HG02852 (cell line): ENCODE results near the gene DYDC2.
A peak's percentile ranks its signal among the peaks of the same experiment; 100 is the strongest.

Experiments
- ATAC-seq: cut with Tn5 transposase; IDR thresholded peaks from one replicate; pipeline ENCODE4 v1.9.1; 2021; ENCODE audit warnings: mild to moderate bottlenecking, moderate library complexity; ENCODE audit not compliant: unreplicated experiment

DYDC2 gene

DNA sequence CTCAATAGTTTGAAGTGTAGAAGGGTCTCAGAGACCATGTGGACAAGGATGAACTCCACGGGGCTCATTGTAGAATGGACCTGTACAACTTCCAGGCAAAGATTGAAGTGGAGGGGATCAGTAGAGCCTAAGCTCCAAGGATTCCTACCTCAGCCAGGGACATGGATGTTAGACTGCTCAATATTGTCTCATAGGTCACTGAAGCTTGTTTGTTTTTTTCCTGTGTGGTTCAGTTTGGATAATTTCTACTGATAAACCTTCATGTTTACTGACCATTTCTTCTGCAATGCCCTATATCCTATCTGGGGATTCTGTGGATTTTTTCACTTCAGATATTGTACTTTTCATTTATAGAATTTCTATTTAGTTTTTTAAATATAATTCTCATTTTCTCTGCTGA is 8.9 kb downstream of the DYDC2 start:
- ATAC-seq = no peak

GRCh38 chr10:80371467-80371866 is 14.9 kb downstream of the DYDC2 start:
- ATAC-seq = no peak

DNA sequence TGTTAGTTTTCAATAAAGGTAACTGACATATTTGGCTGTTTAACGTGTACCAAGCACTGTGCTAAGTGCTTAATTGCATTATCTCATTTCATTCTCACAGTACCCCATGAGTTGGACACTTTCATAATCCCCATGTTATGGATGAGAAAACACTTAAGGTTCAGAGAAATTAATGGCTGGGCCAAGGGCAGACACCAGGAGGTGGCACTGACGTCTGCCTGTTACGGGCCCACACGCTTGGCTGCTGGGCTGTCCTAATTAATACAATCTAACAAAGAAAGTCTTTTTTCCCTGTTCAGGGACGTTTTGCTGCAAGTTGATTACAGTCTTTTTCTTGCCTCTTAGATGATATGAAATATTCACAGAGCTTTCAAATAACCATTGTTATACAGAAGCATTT is 16.1 kb downstream of the DYDC2 start:
- ATAC-seq = no peak

DNA sequence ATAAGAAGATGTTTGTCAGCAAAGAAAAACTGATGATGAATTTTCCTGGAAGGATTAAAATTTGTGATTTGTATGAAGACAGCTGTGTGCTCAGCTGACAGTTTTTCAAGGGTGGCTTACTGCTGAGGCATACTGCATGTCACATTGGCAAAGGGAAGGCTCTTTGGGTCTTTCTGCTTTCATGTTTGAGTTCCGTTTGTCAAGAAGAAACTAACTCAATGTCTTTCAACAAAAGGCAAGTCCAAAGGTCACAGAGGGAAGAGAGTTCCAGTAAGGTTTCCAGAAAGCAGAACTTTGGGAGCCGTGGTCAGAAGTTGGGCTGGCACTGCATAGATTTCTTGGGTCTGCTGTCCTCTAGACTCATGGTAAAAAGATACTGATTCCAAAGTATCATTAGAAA is 16.9 kb downstream of the DYDC2 start:
- no peak for ATAC-seq

- no peak for ATAC-seq
Measured at GRCh38 chr10:80379701-80380100, 23.1 kb downstream of the DYDC2 start.

- ATAC-seq = no peak
Measured at GRCh38 chr10:80380185-80380584, 23.6 kb downstream of the DYDC2 start.

DNA sequence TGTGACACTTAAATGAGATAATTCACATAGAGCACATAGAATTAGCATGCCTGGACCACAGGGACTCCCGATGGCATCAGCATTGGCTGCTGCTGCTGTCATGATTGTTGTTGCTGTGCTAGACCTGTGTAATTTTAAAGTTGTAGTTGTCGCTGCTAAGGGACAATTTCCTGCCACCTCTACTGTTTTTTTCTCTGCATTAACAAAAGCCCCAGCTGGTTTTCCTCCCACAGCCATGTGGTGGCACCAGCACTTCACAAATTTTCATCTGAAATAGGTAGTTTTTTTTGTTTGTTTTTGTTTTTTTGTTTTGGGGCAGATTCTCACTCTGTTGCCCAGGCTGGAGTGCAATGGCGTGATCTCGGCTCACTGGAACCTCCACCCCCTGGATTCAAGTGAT is 26.4 kb downstream of the DYDC2 start:
- no peak for ATAC-seq

DNA sequence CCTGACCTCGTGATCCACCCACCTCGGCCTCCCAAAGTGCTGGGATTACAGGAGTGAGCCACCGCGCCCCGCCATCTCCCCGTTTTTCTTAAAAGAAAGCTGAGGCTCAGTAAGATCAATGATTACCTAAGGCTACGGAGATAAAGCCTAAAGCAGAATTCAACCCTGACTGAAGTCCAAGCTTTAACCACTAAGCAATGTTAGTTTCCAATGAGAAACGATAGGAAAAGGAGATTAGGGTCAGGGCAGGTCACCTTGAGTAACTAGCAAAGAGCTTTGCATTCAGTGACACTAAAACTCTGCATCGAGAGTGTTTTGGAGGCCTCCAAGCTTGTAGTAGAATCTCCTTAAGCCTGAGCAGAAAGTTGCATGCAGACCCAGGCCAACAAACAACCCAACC is 34.2 kb downstream of the DYDC2 start:
- no peak for ATAC-seq

GRCh38 chr10:80392250-80392649 is 35.7 kb downstream of the DYDC2 start:
- no peak for ATAC-seq

- ATAC-seq = no peak
Measured at GRCh38 chr10:80394358-80394916, 37.9 kb downstream of the DYDC2 start.

DNA sequence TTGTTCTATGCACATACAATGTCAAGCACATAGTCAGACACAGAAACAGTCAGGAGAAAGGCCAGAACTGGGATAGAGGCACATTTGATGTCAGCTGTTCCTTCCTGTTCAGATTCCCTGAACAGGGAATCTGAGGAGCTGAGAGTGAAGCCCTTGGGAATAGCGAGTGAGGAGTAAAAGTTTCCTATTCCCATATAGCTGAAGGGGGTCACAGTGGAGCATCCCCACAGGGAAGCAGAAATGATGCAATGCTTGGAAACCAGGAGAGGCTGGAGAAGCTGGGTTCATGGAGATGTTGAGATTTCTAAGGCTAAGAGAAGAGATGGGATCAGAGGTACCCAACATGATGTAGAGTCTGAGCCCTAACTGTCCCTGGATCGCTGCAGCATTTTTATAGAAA is 40.4 kb downstream of the DYDC2 start:
- no peak for ATAC-seq

DNA sequence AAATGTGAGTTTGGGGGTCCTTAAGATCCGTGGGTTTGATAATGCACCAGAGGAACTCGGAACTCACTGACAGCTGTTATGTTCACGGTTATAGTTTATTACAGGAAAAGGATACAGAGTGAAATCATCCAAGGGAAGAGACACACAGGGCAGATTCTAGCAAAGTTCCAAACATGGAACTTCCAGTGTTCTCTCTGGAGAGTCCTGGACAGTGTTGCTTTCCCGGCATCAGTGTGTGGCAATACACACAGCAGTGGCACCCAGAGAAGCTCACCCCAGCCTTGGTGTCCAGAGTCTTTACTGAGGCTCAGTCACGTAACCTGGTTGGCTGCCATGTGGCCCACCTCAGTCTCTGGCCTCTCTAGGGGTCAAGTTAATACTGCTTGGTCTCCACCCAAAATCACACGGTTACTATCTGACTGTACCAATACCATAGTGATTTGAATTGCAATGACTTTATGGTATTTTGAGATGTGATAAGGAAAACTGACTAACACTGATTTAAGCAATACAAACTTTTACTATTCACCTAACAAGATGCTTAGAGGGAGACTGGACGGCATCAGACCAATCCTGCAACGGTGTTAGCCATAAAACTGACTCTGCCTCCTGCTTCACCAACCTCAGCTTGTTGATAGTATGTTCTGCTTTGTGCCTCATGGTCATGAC is 43.7 kb downstream of the DYDC2 start:
- no peak for ATAC-seq

- ATAC-seq = no peak
Measured at GRCh38 chr10:80405035-80405434, 48.5 kb downstream of the DYDC2 start.

DNA sequence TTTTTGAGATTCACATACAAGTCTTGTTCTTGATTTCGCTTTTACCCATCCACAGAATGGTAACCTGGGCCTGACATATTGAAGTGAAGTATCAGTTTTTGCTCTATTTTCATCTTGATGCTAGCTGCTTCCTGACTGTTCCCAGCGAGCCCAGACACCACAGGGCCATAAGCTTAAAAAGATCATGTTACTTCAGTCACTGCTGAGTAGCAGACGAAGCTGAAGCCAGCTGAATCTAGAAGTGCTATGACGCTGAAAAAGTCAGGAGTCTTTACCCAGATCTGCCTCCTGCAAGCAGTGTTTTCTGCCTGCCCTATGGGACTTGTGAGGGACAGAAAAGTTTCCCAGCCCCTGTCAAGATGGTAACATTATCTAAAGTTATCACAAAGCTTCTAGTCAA is 49.0 kb downstream of the DYDC2 start:
- no peak for ATAC-seq

- no peak for ATAC-seq
Measured at GRCh38 chr10:80406204-80406603, 49.6 kb downstream of the DYDC2 start.

- peak; percentile 26 for ATAC-seq
Measured at GRCh38 chr10:80407812-80408241, 51.2 kb downstream of the DYDC2 start.

- ATAC-seq = peak; percentile 96
Measured at GRCh38 chr10:80408242-80409101, 51.9 kb downstream of the DYDC2 start, which contains the start of gene PRXL2A. PRXL2A (plus strand) TSS chr10:80408551; CDS start chr10:80420468, 11,917 bp downstream.

- no peak for ATAC-seq
Measured at GRCh38 chr10:80409121-80409520, 52.5 kb downstream of the DYDC2 start.

- no peak for ATAC-seq
Measured at GRCh38 chr10:80410122-80410521, 53.5 kb downstream of the DYDC2 start.

DNA sequence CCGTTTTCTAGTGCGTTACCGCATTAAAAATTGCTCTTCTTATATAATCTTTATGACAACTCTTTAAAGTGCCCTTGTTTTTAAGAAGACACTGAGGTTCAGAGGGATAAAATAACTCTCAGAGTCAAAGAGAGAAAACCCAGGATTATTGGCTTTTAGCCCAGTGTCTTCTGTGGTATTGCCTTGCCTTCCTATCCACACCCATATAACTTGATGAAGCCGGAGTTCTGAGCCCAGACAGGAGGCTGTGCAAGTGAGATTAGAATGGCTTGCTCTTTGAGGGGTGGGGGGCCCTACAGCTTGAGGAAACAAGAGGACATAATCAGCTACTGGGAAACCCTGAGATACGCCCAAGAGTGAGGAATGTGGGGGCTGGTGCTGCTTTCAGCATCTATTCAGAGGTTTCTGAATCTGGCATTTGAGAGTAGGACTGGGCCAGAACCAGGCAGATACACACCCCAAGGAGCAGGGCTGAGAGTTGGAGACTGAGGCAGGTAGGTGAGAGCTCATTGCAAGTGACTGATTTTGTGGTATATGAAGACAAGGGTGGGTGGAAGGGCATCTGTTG is 54.1 kb downstream of the DYDC2 start:
- ATAC-seq = no peak

- no peak for ATAC-seq
Measured at GRCh38 chr10:80411267-80411668, 54.7 kb downstream of the DYDC2 start.
